ENCODE data around the gene EDNRA.

Gene EDNRA

DNA sequence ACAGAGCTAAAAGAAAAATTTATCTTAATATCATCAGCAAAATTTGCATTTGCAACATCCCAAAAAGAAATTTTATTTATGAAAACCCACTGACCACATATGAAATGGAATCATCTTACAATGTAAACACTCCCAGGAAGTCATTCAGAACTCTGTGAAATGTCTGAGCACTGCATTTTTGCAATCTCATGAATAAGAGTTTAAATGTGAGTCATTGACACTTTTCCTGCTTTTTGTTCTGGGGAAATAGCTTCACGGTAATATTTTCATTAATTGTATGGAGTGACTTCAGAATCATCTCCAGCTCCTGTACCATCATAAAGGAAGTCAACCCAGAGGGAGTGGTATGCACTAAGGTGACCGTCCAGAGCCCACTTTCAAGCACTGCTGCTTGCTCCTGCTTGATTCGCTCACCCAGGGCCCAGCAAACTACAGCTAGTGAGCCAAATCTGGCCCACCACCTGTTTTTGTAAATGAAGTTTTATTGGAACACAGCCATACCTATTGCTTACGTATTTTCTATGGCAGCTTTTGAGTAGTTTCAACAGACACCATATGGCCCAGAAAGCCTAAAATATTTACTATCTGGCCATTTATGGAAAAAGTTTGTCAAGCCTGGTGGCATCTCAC lies 17.2 kb downstream of the EDNRA start:
- no peak for DNase-seq

DNA sequence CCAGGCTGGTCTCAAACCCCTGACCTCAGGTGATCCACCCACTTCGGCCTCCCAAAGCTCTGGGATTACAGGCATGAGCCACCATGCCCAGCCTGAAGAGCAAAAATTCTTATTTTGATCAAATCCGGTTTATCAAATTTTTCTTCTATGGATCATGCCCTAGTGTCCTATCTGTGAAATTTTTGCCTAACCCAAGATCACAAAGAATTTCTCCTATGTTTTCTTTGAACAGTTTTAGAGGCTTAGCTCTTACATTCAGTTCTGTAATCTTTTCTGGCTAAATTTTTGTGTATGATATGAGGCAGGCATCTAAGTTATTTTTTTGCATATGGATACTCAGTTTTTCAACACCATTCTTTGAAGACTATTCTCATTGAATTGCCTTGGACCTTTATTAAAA lies 27.4 kb downstream of the EDNRA start:
- DNase-seq, result no peak

DNA sequence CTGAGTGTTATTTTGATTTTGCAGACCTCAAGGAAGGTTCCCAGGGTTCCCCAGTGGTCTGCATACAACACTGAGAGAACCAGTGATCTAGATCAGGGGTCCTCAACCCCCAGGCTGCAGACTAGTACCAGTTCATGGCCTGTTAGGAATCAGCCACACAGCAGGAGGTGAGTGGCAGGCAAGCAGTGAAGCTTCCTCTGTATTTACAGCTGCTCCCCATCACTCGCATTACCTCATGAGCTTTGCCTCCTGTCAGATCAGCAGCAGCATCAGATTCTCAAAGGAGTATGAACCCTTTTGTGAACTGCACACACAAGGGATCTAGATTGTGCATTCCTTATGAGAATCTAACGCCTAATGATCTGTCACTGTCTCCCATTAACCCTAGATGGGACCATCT lies 28.5 kb downstream of the EDNRA start:
- DNase-seq, result no peak

GRCh38 chr4:147510962-147511668 lies 30.2 kb downstream of the EDNRA start:
- DNase-seq, result no peak

GRCh38 chr4:147513091-147513490 lies 32.2 kb downstream of the EDNRA start:
- no peak for DNase-seq

GRCh38 chr4:147513952-147514351 lies 33.1 kb downstream of the EDNRA start:
- DNase-seq, result no peak

- DNase-seq, result no peak
These were observed 34.5 kb downstream of the EDNRA start for GRCh38 chr4:147515220-147515936.

DNA sequence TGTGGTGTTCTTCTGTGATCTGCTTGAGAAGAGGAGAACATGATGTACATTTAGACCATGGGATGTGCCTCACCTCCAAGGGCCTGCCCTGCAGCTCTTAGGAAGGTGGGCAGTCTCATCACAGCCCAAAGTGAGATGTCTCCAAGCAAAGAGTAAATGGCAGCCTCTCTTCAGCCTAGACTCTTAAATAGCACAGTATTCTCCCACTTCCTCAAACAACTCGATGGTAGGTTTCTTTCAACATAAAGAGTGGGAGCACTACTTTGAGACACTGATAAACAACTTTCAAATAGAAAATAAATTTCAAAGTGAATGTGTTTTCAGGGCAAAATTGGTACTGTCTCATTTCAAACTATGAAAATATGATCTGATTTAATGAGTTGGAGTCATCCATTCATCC lies 35.2 kb downstream of the EDNRA start:
- no peak for DNase-seq

DNA sequence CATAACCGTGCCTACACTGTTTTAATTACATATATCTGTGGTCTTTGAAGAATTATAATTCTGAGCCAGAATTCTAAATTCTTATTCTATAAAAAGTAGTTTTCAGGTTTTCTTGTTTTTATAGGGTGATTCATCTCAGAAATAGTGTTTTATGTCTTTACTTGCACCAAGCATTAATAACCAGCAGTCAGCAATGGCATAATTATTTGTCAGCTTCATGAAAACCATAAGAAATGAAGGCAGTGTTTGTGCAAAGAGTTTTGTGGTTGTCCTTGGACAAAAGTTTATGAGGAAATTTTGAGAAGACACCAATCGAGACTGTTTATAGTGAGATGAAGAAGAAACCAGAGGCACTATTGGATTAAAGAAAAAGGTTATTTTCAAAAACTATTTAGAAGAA lies 37.2 kb downstream of the EDNRA start:
- DNase-seq, result no peak

DNA sequence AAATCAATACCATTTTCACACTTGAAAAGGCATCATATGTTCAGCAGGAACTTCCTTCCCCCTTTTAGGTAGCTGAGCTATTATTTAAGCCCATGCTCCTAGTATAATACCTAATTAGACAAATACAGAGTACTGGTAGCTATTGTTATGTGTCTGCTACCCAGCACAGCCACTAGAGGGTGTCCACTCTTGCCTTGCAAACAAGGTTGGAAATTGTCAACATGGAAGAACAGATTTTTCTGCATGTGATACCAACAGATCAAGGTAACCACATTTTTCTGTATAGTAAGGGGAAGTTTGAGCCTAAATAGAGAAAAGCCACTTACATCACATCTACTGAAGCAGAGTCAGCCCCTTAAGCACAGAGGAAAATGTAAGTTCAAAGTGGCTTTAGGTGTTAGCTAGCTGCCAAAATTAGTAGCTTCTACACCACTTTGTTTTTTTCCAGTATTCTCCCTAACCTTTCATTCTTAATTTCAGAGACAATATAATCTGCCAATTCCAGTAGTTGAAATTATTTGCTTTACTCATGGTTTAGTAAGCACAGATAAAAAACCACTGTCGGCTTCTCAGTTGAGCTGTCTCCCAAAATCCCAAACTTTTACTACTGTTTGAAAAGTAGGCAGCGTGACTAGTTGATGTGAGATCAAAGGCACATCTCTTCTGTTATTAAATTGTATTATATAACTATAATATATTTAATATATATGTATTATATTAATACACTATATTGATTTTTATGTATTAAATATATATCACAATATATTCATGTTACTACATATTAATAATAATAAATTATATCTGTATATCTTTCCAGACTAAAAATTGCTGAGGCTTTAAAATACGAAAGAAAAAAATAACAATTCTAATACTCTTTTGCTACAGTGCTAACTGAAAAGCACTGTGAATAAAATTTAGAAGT lies 38.2 kb downstream of the EDNRA start:
- DNase-seq, result no peak

GRCh38 chr4:147524601-147525000 lies 43.7 kb downstream of the EDNRA start:
- no peak for DNase-seq

- DNase-seq, result no peak
These were observed 44.8 kb downstream of the EDNRA start for GRCh38 chr4:147525494-147526271.

- no peak for DNase-seq
These were observed 45.4 kb downstream of the EDNRA start for GRCh38 chr4:147526272-147526654.

DNA sequence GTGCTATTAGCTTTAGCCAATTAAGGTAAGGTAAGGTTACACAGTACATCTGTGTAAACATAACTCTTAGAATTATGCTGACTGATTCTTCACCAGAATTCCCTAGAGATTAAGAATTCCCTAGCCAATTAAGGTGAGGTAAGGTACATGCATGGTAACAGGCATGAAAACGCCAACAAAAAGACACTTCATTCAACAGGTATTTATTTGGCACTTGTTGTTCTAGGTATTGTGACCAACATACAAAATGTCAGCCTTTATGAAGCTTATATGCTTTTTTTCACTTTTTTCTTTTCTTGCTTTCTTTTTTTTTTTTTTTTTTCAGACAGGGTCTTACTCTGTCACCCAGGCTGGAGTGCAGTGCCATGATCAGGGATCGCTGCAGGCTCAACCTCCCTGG lies 47.2 kb downstream of the EDNRA start:
- no peak for DNase-seq

- no peak for DNase-seq
These were observed 49.2 kb downstream of the EDNRA start for GRCh38 chr4:147530134-147530533.

GRCh38 chr4:147530723-147531122 lies 49.8 kb downstream of the EDNRA start:
- no peak for DNase-seq

DNA sequence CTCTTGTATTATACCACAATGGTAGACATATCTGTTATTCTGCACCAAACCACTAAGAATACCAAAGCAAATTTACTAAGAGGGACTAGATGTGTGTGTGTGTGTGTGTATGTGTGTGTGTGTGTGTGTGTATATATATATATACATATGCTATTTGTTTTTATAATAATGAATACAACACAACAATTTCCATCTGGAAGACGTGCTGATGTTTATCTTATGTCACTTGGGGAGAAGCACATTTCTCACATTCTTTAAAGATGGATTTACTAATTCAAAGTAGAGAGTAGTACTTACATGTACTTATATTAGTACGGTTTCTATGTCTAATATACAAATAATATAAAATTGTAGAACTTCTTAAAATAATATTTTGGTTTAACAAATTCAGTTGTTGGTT lies 52.0 kb downstream of the EDNRA start:
- no peak for DNase-seq

DNA sequence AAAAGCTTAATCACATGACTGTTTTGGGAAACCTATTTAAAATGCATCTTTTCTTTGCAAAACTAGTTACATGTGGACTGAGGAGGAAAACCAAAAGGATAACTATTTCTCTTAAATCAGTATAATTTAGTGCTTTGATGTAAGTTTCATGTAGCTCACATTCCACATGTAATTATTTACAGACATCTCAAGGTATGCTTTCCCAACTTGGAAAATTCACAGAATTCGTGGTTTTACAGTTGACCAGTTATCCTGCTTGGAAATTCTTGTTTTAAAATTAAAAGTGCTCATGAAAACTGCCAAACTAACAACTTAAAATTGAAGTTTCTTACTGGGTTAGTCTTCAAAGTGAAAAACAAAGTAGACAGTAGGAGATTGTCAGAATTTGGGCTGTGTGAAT lies 52.4 kb downstream of the EDNRA start:
- DNase-seq, result no peak

GRCh38 chr4:147535124-147535523 lies 54.2 kb downstream of the EDNRA start:
- no peak for DNase-seq

DNA sequence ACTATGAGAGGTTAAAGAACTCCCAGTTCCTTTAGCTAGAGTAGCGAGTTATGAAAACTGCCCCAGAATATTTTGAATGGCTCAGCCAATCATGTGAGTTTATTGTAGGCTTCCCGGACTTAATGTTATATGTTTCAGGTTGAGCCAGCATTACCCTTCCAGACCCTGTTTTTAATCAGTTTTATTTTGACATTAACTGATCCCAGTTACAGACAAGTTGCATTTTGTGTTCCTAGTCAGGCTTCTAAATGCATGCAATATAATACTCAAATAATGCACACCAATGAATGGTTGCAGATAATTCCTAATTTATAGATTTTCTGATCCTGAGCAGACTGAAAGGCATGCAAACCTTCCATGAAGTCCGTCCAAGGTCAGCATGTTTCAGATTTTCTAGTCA lies 57.8 kb downstream of the EDNRA start:
- no peak for DNase-seq

DNA sequence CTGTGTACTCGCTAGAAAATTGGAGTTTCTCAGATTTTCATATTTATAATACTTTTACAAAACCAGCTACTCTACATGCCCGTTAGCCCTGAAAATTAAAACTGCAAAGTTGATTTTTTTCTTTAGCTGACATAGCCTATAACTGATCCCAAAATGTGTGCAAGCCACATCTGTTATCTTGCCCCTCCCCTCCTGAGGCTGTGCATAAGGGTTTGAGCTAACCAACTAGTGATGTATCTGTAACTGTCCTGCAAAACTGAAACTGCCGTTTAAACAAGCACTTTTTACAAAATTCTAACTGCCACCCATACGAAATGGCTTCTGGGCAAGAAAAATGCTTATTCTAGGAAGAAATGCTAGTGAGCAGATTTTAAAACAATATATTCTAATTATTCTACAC lies 59.1 kb downstream of the EDNRA start:
- no peak for DNase-seq

DNA sequence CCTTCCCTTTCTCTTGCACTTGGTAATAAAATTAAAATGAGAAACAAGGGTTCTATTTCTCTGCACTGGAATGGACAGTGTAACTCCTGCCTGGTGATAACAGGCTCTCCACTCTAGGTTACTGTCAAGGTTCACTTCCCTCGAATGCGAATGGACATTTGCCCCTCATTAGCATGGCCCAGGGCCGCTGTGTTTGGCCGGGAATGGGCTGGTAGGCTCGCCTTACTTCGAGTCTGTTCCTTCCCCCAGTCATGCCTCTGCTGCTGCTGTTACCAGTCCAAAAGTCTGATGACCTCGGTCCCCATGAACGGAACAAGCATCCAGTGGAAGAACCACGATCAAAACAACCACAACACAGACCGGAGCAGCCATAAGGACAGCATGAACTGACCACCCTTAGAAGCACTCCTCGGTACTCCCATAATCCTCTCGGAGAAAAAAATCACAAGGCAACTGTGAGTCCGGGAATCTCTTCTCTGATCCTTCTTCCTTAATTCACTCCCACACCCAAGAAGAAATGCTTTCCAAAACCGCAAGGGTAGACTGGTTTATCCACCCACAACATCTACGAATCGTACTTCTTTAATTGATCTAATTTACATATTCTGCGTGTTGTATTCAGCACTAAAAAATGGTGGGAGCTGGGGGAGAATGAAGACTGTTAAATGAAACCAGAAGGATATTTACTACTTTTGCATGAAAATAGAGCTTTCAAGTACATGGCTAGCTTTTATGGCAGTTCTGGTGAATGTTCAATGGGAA lies 61.5 kb downstream of the EDNRA start:
- no peak for DNase-seq

Data from activated CD8-positive, alpha-beta memory T cell treated with anti-CD3 and anti-CD28 coated beads, Interleukin-2, amount 50 U/mL, for 48 hours (primary cell).